ENCODE data around the gene HSDL2.

Gene HSDL2

DNA sequence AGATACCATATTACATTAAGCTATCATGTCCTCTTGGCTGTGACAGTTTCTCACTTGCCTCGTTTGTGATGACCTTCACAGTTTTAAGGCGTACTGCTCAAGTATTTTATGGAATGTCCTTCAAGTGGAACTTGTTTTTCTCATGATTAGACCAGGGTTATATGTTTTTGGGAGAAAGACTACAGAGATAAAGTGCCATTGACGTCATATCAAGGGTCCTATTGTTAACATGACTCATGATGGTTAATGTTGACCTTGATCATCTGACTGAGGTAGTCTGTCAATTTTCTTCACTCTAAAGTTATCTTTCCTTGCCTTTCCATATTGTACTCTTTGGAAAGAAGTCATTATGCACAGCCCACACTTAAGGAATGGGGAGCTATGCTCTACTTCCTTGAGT, 28.7 kb upstream of the HSDL2 start:
- no peak for DNase-seq (ENCODE audit: low read depth)
- TF ChIP-seq, protein P1, sequence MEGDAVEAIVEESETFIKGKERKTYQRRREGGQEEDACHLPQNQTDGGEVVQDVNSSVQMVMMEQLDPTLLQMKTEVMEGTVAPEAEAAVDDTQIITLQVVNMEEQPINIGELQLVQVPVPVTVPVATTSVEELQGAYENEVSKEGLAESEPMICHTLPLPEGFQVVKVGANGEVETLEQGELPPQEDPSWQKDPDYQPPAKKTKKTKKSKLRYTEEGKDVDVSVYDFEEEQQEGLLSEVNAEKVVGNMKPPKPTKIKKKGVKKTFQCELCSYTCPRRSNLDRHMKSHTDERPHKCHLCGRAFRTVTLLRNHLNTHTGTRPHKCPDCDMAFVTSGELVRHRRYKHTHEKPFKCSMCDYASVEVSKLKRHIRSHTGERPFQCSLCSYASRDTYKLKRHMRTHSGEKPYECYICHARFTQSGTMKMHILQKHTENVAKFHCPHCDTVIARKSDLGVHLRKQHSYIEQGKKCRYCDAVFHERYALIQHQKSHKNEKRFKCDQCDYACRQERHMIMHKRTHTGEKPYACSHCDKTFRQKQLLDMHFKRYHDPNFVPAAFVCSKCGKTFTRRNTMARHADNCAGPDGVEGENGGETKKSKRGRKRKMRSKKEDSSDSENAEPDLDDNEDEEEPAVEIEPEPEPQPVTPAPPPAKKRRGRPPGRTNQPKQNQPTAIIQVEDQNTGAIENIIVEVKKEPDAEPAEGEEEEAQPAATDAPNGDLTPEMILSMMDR (IDR thresholded peaks at IDR 0.05; ENCODE audit: low read length, missing control alignments) = no peak
- no peak overlapping the region for H3K4me3 ChIP-seq (replicated peaks; ENCODE audit: low read depth, low read length)

DNA sequence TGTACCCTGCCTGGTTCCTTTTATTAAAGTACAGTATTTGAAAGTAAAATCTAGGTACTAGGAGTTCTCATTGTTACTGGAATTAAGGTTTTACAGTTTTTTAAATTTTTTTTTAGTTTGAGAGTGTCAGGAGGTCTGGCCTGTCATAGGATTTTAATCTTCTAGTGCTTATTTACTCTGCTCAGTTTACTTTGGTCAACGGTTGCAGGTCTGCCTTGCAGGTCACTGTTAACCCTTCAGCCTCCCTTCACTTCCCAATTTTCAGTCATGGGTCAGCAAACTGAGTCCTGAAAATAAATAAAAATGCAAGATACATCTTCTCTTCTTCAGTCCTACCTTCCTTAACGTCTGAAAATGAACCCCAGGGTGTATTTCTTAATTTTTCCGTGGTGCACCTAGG, 27.7 kb upstream of the HSDL2 start:
- no peak for DNase-seq (ENCODE audit: low read depth)
- H3K4me3 ChIP-seq (replicated peaks; ENCODE audit: low read depth, low read length) = no peak overlapping the region
- TF ChIP-seq, protein P1 (IDR thresholded peaks at IDR 0.05; ENCODE audit: low read length, missing control alignments) = no peak

DNA sequence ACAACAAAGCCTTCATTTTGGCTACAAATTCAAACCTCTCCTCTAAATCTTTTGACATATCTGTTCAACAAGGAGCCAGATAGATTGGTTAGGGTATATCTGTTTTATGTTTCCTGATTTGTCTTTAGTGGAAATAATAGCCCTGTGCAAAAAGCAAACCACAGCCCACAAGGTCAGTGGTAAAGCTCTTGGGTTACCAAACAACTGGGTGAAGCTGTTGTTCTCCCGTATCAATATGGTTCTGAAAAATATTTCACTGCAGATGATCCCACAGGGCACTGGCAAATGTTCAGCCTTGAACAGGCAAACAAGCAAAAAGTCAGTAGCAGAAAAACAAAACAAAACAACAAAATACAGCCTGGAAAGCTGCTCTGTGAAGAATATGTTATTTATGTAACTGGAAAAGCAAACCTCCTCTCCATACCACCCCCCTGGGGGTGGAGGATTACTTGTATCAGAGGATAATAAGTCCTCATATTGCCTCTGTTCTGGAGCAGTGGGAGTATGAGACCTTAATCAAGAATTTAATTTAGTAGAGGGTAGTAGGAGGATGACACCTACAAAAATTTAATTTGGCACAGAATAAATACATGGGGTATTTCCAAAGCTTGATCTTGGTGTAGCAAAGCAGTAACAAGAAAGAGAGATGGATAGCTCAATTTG, 25.7 kb upstream of the HSDL2 start:
- H3K4me3 ChIP-seq (replicated peaks; ENCODE audit: low read depth, low read length) = no peak overlapping the region
- no peak for DNase-seq (ENCODE audit: low read depth)
- TF ChIP-seq, protein P1 (IDR thresholded peaks at IDR 0.05; ENCODE audit: low read length, missing control alignments) = no peak

DNA sequence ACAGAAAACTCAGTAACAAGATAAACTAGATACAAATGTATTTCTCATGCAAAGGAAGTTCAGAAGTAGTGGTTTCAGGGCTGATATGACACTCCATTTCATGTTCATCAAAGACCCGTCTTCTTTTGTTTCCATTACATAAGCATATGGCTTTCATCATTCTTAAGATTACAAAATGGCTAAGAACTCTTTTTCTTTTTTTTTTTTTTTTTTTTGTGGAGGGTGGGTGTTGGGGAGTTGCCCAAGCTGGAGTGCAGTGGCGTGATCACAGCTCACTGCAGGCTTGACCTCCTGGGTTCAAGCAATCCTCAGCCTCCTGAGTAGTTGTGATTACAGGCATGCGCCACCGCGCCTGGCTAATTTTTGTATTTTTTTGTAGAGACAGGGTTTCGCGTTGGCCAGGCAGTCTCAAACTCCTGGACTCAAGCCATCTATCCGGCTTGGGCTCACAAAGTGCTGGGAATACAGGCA, 24.4 kb upstream of the HSDL2 start:
- TF ChIP-seq, protein P1 (IDR thresholded peaks at IDR 0.05; ENCODE audit: low read length, missing control alignments) = no peak
- peak; percentile 56 for DNase-seq (ENCODE audit: low read depth)
- H3K4me3 ChIP-seq (replicated peaks; ENCODE audit: low read depth, low read length) = no peak overlapping the region

DNA sequence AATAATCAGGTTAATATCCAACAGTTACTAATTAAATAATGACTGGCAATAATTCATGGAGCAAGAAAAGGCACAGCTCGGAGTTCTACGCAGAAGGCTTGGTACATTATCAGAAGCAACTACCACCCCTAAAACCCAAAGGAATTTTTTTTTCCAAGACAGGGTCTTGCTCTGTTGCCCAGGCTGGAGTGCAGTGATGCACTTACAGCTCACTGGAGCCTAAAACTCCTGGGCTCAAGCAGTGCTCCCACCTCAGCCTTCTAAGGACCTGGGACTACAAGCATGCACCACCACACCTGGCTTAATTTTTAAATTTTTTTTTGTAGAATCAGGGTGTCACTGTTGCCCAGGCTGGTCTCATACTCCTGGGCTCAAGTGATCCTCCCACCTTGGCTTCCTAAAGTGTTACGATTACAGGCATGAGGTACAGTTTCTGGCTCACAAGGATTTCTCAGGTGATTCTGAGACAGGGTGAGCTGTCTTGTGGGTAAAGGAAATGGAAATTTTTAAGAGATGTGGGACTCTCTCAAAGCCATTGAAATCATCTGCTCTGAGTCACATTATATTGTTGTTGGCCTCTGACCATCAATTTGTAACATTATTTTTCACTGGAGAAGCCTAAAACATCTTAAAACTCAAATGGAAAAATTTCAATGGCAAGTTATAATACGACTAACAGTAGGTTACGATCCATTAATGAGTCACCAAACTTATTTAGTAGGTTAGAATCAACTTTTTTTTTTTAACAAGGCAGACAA, 19.7 kb upstream of the HSDL2 start:
- TF ChIP-seq, protein P1 (IDR thresholded peaks at IDR 0.05; ENCODE audit: low read length, missing control alignments) = no peak
- DNase-seq (ENCODE audit: low read depth) = peak; percentile 46
- H3K4me3 ChIP-seq (replicated peaks; ENCODE audit: low read depth, low read length) = no peak overlapping the region

DNA sequence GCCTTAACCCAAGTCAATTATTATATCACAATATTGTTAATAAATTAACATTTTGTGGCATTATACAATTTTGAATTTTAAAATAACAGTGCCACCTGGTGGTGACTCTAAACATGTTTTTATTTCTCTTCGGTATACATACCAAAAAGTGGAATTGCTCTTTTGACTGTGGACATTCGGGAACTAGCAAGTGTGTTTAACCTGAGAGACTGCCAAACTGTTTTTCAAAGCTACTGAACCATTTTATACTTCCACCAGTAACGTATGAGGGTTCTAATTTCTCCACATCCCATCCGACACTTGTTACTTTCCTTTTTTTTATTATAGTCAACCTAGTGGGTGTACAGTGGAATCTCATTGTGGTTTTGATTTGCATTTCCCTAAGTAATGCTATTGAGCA, 18.3 kb upstream of the HSDL2 start:
- TF ChIP-seq, protein P1 (IDR thresholded peaks at IDR 0.05; ENCODE audit: low read length, missing control alignments) = peak; percentile 28
- no peak overlapping the region for H3K4me3 ChIP-seq (replicated peaks; ENCODE audit: low read depth, low read length)
- peak; percentile 73 for DNase-seq (ENCODE audit: low read depth)

All from fibroblast of pulmonary artery (primary cell).